Thoracic aorta (tissue), 2 donors: ENCODE measurements around the gene SLIT3. TPM values are rescaled to one million over a fixed set of nuclear protein-coding genes. Genes with fewer than 3 reads are reported as not detected.

Source experiments
- ATAC-seq: fragments of 150-250 bp; one replicate; pipeline ENCODE4 v1.8.0; 2017; ENCODE audit warnings: low read depth; ENCODE audit not compliant: insufficient number of reproducible peaks, low FRiP score
- DNase-seq: peaks from one replicate; pipeline ENCODE4 v3.0.0-alpha.2; 2020; ENCODE audit warnings: low spot score
- H3K27ac ChIP-seq, 2 donors: fragments of 200-600 bp; sonication (generic); 1 replicate in 1 of 2; 2 replicates in 1 of 2; pipeline ENCODE4 v1.5.1; 2016; ENCODE audit warnings: mild to moderate bottlenecking in 2 of 2, moderate library complexity in 2 of 2
- H3K27me3 ChIP-seq: fragments of 200-600 bp; sonication (generic); replicated peaks from 2 replicates; pipeline ENCODE4 v1.6.0; 2016; ENCODE audit warnings: mild to moderate bottlenecking; ENCODE audit not compliant: insufficient read depth
- H3K36me3 ChIP-seq: fragments of 200-600 bp; sonication (generic); one replicate; pipeline ENCODE4 v1.5.1; 2016
- H3K4me1 ChIP-seq, 2 donors: fragments of 200-600 bp; sonication (generic); 1 replicate in 1 of 2; 2 replicates in 1 of 2; pipeline versions ENCODE4 v1.5.1 to v1.6.0; 2016; ENCODE audit warnings: low read depth in 2 of 2, mild to moderate bottlenecking in 1 of 2; ENCODE audit not compliant: control insufficient read depth in 1 of 2
- H3K4me3 ChIP-seq: fragments of 200-600 bp; sonication (generic); 2 replicates; pipeline ENCODE4 v1.5.1; 2016; ENCODE audit warnings: mild to moderate bottlenecking
- H3K9me3 ChIP-seq: fragments of 200-600 bp; sonication (generic); 2 replicates; pipeline ENCODE4 v1.5.1; 2016
- total RNA-seq, 2 donors: library from RNA; depleted of rRNA; stranded (reverse); fragments of >200 nt; gene quantifications; one replicate each; pipeline versions ENCODE4 v1.1.0 to v1.2.3, GENCODE V29; 2016
- TF ChIP-seq, protein P1 (sequence below): fragments of 200-600 bp; sonication (generic); IDR thresholded peaks from one replicate; pipeline ENCODE4 v1.5.1; 2019; ENCODE audit warnings: antibody characterized with exemption

Gene SLIT3
- total RNA-seq, 2 donors from 2014 or later: 80.1 to 86.9 TPM

- DNase-seq (no peak), ATAC-seq (no peak)
- TF ChIP-seq, protein P1, sequence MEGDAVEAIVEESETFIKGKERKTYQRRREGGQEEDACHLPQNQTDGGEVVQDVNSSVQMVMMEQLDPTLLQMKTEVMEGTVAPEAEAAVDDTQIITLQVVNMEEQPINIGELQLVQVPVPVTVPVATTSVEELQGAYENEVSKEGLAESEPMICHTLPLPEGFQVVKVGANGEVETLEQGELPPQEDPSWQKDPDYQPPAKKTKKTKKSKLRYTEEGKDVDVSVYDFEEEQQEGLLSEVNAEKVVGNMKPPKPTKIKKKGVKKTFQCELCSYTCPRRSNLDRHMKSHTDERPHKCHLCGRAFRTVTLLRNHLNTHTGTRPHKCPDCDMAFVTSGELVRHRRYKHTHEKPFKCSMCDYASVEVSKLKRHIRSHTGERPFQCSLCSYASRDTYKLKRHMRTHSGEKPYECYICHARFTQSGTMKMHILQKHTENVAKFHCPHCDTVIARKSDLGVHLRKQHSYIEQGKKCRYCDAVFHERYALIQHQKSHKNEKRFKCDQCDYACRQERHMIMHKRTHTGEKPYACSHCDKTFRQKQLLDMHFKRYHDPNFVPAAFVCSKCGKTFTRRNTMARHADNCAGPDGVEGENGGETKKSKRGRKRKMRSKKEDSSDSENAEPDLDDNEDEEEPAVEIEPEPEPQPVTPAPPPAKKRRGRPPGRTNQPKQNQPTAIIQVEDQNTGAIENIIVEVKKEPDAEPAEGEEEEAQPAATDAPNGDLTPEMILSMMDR: no peak
- H3K36me3 ChIP-seq: peaks cover 5% of the 10 kb centered on the region
- H3K27me3 ChIP-seq: no peaks in the 10 kb centered on the region
- H3K9me3 ChIP-seq: no peaks in the 10 kb centered on the region
- no peak overlapping the region for H3K27ac ChIP-seq
- no peaks in the 10 kb centered on the region for H3K4me1 ChIP-seq
- H3K4me3 ChIP-seq: no peak overlapping the region
Observed at GRCh38 chr5:168752416-168753190, 548.3 kb downstream of the SLIT3 start.

GRCh38 chr5:168752012-168752411 lies 548.9 kb downstream of the SLIT3 start:
- TF ChIP-seq, protein P1: no peak
- DNase-seq: no peak
- no peak overlapping the region for H3K4me3 ChIP-seq
- ATAC-seq: no peak
- no peaks in the 10 kb centered on the region for H3K9me3 ChIP-seq
- peaks cover 10% of the 10 kb centered on the region for H3K36me3 ChIP-seq
- no peak overlapping the region for H3K27ac ChIP-seq
- H3K27me3 ChIP-seq: no peaks in the 10 kb centered on the region
- no peaks in the 10 kb centered on the region for H3K4me1 ChIP-seq

DNA sequence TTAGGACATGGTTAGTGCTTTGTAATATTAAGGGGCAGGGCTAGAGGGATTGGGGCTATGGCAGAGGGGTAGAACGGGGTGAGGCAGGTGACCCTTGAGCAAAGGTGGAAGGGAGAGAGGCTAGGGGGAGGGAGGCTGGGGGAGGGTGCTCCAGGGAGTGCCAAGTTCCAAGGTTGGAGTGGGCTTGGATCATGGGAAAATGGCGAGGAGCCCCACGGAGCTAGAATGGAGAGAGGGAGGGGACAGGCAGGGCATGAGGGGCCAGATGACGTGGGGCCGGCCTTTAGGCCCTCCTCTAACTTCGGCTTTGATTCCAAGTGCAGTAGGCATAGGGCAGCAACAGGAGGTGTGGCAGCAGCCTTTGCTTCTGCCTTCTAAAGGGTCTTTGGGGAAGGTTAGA lies 550.0 kb downstream of the SLIT3 start:
- H3K36me3 ChIP-seq: peaks cover 10% of the 10 kb centered on the region

DNA sequence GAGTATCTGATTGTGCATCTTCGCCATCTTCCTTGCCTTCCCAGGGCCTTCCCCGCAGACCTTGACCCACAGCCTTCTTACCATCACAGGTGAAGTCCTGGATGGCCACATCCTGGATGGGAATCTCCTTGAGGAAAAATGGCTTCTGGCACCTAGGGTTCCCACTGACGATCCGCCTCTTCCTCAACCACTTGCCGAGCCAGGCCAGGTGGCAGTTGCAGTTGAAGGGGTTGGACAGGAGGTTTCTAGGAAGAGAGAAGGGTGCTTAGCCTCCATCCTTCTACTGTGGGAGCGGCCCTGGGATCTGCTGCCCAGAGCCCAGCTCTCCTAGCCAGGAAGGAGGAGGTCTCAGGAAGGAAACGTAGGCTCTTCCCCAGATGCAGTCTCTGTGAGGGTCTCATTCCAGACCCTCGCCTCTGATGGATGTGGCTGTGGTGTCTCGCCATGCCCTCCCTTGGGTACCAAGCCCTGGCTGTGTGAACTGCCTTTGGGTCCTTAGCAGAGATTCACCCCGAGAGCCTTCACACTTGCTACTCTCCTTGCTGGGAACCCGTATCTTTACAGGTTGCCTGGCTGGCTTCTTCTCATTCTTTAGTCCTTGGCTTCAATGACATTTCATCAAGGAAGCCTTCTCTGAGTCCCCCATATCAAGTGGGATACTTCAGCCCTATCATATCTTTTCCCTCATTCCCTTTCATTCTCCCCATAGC lies 551.4 kb downstream of the SLIT3 start:
- DNase-seq: no peak
- Histone ChIP-seq H3K36me3 (peaks cover 10% of the 10 kb centered on the region), H3K9me3 (no peaks in the 10 kb centered on the region), H3K27me3 (no peaks in the 10 kb centered on the region), H3K27ac (no peak overlapping the region), H3K4me3 (no peak overlapping the region), H3K4me1 (no peaks in the 10 kb centered on the region)
- TF ChIP-seq, protein P1: no peak
- ATAC-seq: no peak

More for the DNA sequence above, 550.0 kb downstream of the SLIT3 start:
- no peaks in the 10 kb centered on the region for H3K9me3 ChIP-seq
- ATAC-seq (no peak), DNase-seq (no peak)
- no peaks in the 10 kb centered on the region for H3K27me3 ChIP-seq
- H3K4me3 ChIP-seq: no peak overlapping the region
- no peaks in the 10 kb centered on the region for H3K4me1 ChIP-seq
- no peak overlapping the region for H3K27ac ChIP-seq
- TF ChIP-seq, protein P1: no peak

DNA sequence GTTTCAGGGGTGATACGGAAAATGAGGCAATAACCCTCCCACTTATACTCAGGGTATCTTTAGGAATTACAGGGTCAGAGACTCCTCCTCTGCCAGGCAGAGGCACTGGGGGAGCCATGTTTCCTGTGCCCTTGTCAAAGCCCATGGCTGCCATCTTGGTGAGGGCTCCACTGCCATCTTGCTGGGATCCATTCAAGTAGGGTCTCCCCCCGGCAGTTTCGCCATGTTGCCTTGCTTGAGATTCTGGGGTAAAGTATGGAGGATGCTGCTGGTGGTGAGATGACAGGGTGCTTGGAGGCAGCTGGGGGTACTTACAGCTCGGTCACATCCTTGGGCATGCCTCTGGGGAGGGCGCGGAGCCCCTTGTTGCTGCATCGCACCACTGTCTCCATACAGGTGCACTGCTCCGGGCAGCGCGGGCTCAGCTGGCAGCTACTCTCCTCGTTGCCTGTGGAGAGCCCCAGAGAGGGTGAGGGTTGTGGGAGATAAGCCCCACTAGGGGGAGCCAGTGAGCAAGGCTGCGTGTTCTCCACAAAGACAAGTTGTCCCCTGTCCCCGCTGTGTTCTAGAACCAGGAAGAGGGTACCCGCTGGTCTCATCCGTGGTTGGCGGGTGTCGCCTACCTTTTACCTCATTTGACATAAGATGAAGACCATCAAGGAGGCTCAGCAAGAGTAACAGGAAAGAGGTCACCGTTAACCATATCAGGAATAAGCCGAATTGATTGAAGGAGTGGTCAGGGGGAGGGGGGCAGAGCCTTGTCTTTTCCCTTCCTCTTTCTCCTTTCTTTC lies 552.8 kb downstream of the SLIT3 start:
- Histone ChIP-seq H3K27me3 (no peaks in the 10 kb centered on the region), H3K4me3 (no peak overlapping the region), H3K9me3 (no peaks in the 10 kb centered on the region), H3K36me3 (peaks cover 5% of the 10 kb centered on the region), H3K27ac (no peak overlapping the region), H3K4me1 (no peaks in the 10 kb centered on the region)
- no peak for DNase-seq
- ATAC-seq: no peak
- TF ChIP-seq, protein P1: peak; percentile 40
